Stimulated activated CD4-positive, alpha-beta T cell treated with anti-CD3 and anti-CD28 coated beads, Interleukin-4, amount 100 ng/mL, for 24 hours (primary cell): ENCODE data around the gene RHCE.
"Not testable (repeated sequence)": the region's sequence is repeated elsewhere in the genome, so short reads cannot be mapped to it uniquely, and the experiment has no call there.

Source experiments
- DNase-seq: peaks from one replicate; pipeline ENCODE4 v3.0.0-alpha.2; 2020

RHCE gene

GRCh38 chr1:25432749-25433388 is 12.2 kb upstream of the RHCE start:
- DNase-seq = no peak

- no peak for DNase-seq
These were observed 11.5 kb upstream of the RHCE start for GRCh38 chr1:25431955-25432719.

- DNase-seq = no peak
These were observed 10.6 kb upstream of the RHCE start for GRCh38 chr1:25430967-25431881.

GRCh38 chr1:25430073-25430966 is 9.7 kb upstream of the RHCE start, which contains the start of gene MACO1:
MACO1 (plus strand) TSS chr1:25430897; CDS start chr1:25431099, 202 bp downstream.
- peak; percentile 97 for DNase-seq

- no peak for DNase-seq
These were observed 8.0 kb upstream of the RHCE start for GRCh38 chr1:25428475-25429166.

- no peak for DNase-seq
These were observed 7.1 kb upstream of the RHCE start for GRCh38 chr1:25427696-25428095.

GRCh38 chr1:25425098-25426085 is 4.8 kb upstream of the RHCE start:
- no peak for DNase-seq

GRCh38 chr1:25423206-25423605 is 2.6 kb upstream of the RHCE start:
- not testable (repeated sequence) for DNase-seq

GRCh38 chr1:25419339-25419738 is 1.3 kb downstream of the RHCE start:
- not testable (repeated sequence) for DNase-seq

- DNase-seq = not testable (repeated sequence)
These were observed 3.3 kb downstream of the RHCE start for GRCh38 chr1:25417280-25417679.

- DNase-seq = not testable (repeated sequence)
These were observed 6.0 kb downstream of the RHCE start for GRCh38 chr1:25414578-25414977.

- not testable (repeated sequence) for DNase-seq
These were observed 6.5 kb downstream of the RHCE start for GRCh38 chr1:25414157-25414556.

- DNase-seq = not testable (repeated sequence)
These were observed 7.6 kb downstream of the RHCE start for GRCh38 chr1:25412872-25413623.

GRCh38 chr1:25409641-25410427 is 10.8 kb downstream of the RHCE start:
- DNase-seq = not testable (repeated sequence)

GRCh38 chr1:25405731-25406305 is 14.8 kb downstream of the RHCE start:
- DNase-seq = not testable (repeated sequence)

GRCh38 chr1:25402947-25403803 is 17.4 kb downstream of the RHCE start:
- DNase-seq = peak; percentile 9

- DNase-seq = not testable (repeated sequence)
These were observed 22.5 kb downstream of the RHCE start for GRCh38 chr1:25398079-25398478.
